ENCODE data around the gene GAGE12E.
"Not testable (repeated sequence)": the region's sequence is repeated elsewhere in the genome, so short reads cannot be mapped to it uniquely, and the experiment has no call there.

DNA sequence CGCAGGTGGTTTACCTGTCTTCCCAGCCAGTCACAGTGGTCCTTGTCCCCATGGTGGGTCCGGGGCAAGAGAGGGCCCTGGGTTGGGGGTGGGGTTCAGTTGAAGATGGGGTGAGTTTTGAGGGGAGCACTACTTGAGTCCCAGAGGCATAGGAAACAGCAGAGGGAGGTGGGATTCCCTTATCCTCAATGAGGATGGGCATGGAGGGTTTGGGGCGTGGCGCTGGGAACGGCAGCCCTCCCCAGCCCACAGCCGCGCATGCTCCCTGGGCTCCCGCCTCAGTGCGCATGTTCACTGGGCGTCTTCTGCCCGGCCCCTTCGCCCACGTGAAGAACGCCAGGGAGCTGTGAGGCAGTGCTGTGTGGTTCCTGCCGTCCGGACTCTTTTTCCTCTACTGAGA lies 47.6 kb downstream of the GAGE12E start, which contains the start of gene GAGE1:
- not testable (repeated sequence) for TF ChIP-seq ZNF33B (CRISPR knock-in tag; IDR thresholded peaks at IDR 0.05); ZNF274 (CRISPR knock-in tag; IDR thresholded peaks at IDR 0.05); RFX5 (IDR thresholded peaks at IDR 0.05; ENCODE audit: low read depth, low read length); MYC (CRISPR knock-in tag; IDR thresholded peaks at IDR 0.05; ENCODE audit: borderline replicate concordance); NFRKB (IDR thresholded peaks at IDR 0.05); NFATC3 (CRISPR knock-in tag; IDR thresholded peaks at IDR 0.05)
- TF ChIP-seq, protein P1, sequence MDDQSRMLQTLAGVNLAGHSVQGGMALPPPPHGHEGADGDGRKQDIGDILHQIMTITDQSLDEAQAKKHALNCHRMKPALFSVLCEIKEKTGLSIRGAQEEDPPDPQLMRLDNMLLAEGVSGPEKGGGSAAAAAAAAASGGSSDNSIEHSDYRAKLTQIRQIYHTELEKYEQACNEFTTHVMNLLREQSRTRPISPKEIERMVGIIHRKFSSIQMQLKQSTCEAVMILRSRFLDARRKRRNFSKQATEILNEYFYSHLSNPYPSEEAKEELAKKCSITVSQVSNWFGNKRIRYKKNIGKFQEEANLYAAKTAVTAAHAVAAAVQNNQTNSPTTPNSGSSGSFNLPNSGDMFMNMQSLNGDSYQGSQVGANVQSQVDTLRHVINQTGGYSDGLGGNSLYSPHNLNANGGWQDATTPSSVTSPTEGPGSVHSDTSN (CRISPR knock-in tag; IDR thresholded peaks at IDR 0.05; ENCODE audit: borderline replicate concordance), result not testable (repeated sequence)
